Cardiac septum (tissue), 1 donor: ENCODE results near the gene SCUBE3. TPM values are rescaled to one million over a fixed set of nuclear protein-coding genes. Genes with fewer than 3 reads are reported as not detected.

Experiments used
- DNase-seq: peaks from one replicate; pipeline ENCODE4 v3.0.0-alpha.2; 2020; ENCODE audit warnings: low spot score
- intact Hi-C: fragments of 100-400 bp; cut with DNase I; formaldehyde crosslinking; loops from one replicate; pipeline ENCODE4 v1.14.0; 2022
- total RNA-seq: library from RNA; stranded (reverse); fragmentation: NEBNext Ultra II Directional; extraction: Animal tissue kit (Norgen Biotek cat#: 25700); gene quantifications from one replicate; pipeline ENCODE4 v1.2.1, GENCODE V29; 2021
- donor health status: DM: no; HTN: no; CAD: no.

Gene SCUBE3
- total RNA-seq, 1 donor from 2014 or later: 5.2 TPM

DNA sequence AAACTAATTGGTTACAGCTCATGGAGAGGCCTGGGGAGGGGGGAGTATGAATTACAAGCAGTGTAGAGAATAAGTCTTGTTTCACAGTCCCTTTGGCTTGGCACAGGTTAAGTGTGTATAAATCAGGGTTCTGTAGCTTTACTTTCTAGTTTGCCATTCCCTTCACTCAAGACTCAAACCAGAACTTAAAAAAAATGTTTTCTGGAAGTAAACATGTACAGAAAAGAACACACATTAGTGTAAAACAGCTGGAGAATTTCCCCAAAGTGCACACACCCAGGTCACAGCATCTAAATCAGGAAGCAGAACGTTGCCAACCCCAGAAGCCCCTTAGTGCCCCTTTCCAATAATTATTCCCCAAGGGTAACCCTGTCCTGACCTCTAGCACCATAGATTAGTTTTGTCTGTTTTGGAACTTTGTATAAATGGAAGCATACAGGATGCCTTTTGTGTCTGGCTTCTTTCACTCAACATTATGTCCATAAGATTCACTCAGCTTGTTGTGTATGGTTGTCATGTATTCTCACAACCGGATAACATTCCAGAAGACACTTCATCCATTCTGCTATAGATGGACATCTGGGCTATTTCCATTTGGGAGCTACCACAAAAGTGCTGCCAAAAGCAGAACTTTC, 33.7 kb upstream of the SCUBE3 start:
- intact Hi-C loops: no loop called here
- no peak for DNase-seq

DNA sequence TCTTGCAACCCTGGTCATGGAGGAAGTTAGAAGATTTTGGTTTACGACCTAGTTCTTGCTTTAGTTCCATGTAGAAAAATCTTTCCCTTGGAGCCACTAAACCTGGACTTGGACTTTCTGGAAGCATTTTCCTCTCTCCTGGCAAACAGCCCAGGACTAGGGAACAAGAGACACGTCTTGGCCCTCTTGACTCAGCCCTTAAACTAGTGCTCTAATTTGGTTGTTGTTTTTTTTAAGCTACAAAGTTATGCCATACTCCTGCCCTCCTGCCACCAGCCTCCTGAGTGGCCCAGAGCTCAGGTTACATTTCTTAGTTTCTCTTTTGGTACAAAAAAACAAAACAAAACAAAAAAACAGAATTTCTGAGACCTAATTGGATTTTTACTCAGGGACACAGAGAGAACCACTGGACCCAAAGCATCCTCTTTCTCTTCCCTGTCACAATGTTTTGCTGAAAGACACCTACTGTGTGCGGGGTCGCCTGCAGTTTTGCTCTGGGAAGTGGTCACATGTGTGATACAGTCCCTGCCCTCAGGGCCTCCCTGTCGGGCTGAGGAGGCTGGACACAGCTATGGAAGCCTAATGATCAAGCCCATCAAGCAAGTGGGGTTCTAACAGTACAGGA, 32.3 kb upstream of the SCUBE3 start:
- no peak for DNase-seq

DNA sequence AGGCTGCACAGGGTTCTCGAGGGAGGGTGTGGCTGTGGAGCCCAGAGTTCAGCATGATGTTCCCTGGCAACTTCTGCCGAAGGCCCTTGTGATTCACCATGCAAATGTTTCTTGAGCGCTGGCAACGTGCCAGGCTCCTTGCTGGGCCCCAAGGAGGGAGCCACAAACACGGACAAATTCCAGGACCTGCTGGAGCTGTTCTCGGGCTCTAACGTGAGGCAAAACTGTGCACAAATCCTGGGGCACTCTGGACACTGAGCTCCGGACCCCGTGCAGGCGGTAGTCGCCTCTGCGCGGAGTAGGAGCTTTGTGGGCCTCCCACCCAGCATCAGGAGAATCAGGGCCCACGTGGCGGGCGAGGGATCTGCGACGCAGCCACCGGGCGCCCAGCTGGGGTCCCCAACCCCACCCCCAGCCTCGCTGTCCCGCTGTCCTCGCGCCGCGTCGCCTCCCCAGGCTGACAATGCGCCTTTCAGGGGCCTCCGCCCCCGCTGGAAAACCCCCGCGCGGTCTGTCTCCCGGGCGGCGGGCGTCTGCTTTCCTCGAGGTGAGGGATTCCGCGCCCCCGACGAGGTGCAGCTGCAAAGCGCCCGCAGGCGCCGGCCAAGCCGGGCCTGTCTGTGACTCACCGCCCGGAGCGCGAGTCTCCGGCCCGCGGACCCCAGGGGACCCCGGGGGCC, 31.7 kb upstream of the SCUBE3 start:
- no peak for DNase-seq
- intact Hi-C loops: no loop called here

More for the DNA sequence above, 32.3 kb upstream of the SCUBE3 start:
- intact Hi-C loops: no loop called here

DNA sequence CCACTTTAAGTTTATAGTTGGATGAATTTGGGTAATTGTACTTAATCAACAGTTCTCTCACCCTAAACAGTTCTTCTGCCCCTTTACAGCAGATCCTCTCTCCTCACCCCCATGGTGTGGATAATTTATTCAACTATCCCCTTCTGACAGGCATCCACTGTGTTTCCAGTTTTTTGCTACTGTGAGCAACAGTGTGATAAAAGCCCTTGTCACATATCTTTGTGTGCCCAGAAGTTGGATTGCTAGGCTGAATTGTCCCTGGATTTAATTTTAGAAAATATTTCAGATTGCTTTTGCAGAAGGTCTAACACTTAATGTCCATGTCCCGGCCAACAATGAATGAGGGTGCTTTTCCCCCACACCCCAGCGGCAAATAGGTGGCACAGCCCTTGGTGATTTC, 30.5 kb upstream of the SCUBE3 start:
- intact Hi-C loops: no loop called here
- no peak for DNase-seq

DNA sequence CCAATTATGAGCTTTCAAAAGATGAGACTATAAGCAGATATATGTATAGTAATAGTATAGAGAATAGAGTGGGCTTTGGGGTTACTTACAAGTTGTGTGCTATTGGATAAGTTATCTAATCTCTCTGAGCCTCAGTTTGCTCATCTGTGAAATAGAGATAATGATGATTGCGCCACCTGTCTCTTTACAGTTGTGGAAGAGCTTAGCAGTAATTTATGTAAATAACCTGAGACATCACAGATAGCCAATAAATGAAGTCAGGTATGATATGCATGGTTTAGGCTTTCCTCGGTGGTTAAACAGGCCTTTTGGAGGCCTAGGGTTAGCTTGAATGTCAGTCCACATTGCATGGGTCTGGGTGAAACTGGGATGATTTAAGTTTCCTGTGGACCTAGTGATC, 29.8 kb upstream of the SCUBE3 start:
- DNase-seq: no peak
- intact Hi-C loops: no loop called here

DNA sequence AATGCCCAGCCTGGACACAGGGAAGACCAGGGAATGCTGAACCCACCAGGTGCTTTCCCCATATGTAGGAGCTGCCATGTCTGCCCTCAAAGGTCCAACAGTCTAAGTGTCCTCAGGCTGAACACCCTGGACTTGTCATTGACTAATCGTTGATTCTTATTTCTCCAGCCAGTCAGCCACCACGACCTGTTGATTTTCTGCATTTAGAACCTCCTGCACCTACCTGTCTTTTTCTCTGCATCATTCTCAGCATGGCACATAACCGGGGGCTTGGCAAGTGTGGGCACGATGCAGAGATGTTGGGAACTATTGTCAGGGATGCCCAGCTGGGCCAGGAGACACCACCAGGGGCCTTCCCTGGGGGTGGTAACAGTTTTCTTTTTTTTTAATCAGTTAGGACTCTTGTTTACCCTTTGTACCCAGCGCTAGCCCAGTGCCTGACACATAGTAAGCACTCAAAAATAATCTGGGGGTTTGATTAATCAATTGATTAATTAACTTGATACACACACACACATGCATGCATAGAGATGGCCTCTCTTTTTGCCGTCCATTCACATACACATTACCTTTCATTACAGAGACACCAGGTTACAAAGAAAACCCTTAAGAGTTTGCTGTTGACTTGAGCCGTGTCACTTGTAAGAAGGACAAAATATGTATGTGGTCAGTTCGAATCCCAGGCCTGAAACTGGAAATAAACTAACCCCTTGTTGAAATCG, 29.0 kb upstream of the SCUBE3 start:
- intact Hi-C loops: no loop called here
- no peak for DNase-seq

DNA sequence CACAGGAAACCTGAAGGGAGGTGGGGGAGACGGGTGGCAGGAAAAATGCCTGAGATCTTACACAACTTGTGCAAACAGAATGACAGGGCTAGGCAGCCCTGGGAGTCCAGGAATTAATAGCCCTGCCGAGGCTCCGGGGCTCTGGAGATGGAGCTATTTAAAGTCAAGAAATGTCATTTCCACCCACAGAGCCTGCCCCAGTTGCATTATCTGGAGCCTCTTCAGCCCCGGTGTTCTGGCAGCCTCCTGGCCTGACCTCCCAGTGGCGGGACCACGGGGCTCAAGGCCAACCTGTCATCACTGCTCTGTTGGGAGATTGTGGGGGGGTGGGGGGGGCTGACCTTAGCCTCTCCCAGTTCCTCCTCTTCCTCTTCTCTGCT, 28.5 kb upstream of the SCUBE3 start:
- intact Hi-C loops: no loop called here

DNA sequence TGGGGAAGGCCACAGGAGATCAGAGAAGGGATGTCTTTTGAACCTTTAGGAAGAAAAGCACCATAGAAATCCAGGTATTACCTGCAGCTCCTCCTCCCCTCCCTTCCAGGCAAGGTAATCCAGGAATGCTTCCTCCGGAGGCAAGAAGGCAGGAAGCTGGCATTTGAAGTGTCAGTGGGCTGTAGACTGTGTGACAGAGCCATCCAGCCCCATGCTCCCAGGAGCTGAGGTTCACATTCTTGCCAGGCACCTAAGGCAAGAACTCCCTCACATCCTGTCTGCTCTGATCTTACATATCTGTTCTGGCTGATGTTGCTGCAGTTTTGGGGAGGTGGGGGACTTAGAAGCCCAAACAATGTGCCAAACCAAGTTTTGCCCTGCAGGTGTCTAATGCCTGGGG, 27.8 kb upstream of the SCUBE3 start:
- intact Hi-C loops: loop anchor here (1.0 kb wide), 1 partner anchor 52 kb away; no protein-coding TSS in a partner anchor
- DNase-seq: no peak

More for the DNA sequence above, 28.5 kb upstream of the SCUBE3 start:
- DNase-seq: peak; percentile 87

DNA sequence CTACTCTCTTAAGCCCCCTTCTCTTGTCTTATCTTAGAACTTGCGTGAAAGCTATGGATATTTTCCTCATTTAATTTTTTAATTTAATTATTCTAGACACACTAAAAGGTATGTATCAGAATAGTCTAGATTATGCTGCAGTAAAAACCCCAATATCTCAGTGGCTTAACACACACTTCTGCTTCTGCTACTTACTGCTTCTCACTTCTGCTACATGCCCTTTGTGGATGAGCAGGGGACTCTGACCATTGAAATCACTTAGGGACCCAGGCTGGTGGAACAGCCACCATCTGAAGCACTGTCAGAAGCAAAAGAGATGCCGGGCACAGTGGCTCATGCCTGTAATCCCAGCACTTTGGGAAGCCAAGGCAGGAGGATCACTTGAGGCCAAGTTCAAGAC, 27.2 kb upstream of the SCUBE3 start:
- intact Hi-C loops: loop anchor here (1.0 kb wide), 1 partner anchor 52 kb away; no protein-coding TSS in a partner anchor

DNA sequence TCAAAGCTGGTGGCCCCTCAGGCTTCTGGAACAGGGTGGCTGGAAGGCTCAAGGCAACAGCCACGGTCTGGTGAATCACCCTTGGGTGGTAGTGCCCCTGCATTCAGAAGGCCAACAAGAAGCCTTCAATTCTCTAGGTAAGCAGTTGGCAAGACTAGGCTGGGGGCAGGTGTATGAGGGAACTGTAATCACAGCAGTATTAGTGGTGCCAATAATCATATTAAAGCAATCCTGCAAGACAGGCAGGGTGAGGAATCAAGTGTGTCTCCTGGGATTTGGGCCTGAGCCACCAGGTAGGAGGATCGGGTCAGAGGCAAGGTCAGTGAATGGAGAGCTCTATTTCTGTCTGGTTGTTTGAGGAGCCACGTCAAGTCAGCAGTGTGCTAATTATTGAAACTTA, 24.9 kb upstream of the SCUBE3 start:
- DNase-seq: peak; percentile 53
- intact Hi-C loops: no loop called here

More for the DNA sequence above, 27.2 kb upstream of the SCUBE3 start:
- DNase-seq: no peak

DNA sequence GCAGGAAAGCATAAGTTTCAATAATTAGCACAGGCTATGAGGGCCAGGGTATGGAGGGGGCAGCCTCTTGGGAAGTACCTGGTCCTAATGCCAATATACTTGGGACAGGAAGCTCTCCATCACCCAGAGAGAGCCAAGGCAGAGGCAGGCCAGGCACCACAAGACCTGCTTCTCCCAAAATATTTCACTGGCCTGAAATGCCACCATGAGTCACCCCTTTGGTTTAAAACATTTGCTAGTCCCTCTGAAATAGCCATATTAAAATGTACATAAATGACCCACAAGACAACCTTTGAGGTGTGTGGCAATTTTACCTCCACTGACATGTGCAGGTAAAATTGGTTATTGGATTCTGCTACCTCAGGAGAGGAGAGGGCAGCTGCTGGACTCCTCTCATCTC, 23.4 kb upstream of the SCUBE3 start:
- intact Hi-C loops: no loop called here
- no peak for DNase-seq

DNA sequence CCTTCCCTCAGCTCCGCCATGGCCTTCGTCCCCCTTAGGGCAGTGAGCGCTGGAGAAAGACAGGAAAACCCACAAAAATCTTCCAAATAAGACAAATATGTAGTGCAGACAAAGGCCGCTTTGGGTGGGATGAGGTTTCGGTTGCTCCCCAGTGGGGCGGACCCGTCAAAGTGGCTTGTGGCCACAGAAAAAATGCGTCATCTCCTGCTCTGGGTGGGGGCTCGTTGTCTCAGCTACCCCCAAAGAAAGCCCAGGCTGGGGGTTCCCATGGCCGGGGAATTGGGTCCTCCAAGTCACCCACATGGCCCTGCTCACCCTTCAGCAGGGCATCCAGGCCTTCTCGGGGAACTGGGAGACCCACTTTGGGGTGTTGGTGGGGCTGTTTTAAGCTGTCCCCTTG, 21.9 kb upstream of the SCUBE3 start:
- intact Hi-C loops: loop anchor here (1.0 kb wide), 1 partner anchor 19 kb away; no protein-coding TSS in a partner anchor
- DNase-seq: peak; percentile 62

DNA sequence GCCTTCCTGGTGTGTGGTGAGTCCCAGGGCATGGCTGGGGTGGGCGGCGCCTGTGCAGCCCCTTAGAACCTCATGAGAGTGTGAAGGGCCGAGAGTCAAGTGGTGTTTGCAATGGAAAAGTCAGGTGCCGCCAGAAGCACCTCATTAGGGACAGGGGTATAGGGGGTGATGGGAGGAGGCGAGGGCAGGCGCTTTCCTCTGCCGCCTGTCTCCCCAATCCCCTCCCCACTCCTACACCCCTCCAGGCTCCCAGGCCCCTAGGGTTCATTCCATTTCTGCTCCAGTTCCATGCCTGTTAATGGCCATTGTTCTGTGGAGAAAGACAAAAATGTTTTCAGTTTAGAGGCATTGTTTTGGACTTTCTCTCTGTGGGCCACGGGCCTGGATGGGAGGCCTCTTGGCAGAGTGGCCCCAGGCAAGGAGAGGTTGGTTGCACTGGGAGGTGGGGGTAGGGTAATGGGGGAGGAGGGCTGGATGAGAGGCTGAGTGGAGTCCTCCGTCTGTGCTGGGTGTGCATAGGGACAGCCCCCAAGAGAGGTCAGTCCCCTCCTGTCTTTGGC, 21.4 kb upstream of the SCUBE3 start:
- intact Hi-C loops: no loop called here
- peak; percentile 19 for DNase-seq

DNA sequence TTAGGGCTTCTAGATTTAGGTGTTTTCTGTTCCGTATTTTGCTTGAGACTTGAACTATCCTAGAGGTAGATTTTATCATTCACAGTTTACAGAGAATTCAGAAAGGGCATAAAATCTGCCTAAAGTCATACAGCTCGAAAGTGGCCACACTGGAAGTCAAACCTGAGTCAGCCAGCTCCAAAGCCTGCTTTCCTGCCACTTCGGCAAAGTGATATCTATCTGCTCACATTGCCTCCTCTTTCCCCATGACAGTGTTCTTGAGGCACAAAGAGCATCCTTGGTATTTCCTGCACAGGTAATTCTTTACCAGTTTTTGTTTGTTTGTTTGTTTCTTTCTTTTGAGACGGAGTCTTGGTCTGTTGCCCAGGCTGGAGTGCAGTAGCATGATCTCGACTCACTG, 19.4 kb upstream of the SCUBE3 start:
- intact Hi-C loops: no loop called here
- no peak for DNase-seq

DNA sequence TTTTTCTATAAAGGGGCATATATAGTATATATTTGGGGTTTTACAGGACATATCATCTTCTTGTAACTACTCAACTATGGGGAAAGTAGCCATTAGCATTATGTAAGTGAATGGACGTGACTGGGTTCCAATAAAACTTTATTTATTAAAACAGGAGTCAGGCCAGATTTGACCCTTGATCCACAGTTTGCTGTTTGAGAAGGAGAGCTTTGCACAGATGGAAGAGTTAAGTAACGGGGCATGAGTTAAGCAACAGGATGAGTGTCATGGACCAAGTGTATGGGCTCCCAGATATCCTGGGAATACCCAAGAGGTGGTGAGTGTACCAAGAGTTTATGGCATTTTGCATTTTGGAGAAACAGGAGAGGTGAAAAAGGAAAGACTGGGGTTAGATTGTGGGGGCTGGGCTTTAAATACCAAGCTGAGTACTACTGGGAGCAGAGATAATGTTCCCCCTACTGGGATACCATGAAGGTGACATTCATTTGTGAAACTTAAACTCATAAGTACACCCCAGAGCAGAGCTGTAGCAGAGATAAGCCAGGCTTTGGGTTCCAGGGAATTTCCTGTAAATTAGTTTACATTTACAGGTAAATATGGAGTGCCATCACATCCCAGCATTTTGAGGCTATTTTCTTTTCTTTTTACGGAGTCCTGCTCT, 18.5 kb upstream of the SCUBE3 start:
- intact Hi-C loops: no loop called here
- no peak for DNase-seq

DNA sequence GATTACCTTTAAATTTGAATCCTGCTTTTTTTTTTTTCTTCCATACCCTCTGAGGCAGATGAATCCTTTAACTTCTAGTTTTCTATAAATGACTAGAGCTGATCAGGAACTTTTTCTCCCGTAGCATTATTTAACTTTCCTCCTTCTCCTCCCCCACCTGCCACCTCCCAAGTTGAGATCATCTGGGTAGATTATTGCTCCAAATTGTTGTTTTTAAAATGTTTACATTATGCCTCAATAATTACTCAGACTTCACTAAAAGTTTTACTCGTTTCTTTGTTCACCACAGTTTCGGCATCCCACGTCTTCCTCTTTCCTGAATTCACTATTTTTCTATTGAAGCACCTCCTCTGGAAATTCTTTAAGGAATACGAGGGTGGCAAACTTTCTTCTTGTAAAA, 16.6 kb upstream of the SCUBE3 start:
- no peak for DNase-seq
- intact Hi-C loops: no loop called here

DNA sequence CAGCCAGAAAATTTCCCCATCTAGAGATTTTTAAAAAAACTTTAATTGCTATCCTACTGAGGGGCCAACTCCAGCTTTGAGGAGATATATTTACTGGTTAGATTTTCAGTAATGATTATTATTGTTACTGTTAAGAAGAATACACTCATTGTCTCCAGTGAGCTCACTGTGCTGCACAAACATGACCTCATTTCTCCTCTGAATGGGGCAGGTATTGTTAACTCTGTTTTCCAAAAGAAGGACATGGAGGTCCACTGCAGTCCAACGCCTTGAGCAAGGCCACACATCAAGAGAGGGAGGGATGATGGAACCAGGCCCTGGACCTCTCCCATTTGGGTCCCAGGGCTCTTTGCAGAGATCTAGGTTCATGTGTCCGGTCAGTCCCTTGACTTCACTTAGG, 13.9 kb upstream of the SCUBE3 start:
- intact Hi-C loops: loop anchor here (10.0 kb wide), 1 partner anchor 215 kb away; no protein-coding TSS in a partner anchor

DNA sequence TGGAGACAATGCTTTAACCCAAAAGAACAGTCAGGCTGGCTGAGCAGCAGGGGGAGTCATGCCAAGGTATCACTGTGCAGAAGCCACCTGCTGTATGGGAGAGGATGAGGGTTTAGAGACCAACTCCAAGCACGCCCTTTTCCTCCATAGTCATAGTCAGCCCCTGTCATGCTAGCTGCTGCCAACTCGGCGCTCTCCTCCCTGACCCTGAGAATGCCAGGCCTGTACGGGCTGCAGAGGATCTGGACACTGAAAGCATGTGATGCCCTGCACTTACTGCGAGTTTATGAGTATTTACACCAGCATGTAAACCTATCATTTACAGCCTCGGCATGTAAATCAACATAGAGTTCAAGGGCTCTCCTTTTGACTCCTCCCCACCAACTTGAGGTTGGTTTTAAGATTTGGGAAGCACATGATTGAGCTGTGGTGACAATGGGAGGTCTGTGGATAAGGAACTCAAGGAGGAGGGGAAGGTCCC, 11.7 kb upstream of the SCUBE3 start:
- no peak for DNase-seq
- intact Hi-C loops: loop anchor here (10.0 kb wide), 1 partner anchor 217 kb away; no protein-coding TSS in a partner anchor

More for the DNA sequence above, 13.9 kb upstream of the SCUBE3 start:
- DNase-seq: no peak

DNA sequence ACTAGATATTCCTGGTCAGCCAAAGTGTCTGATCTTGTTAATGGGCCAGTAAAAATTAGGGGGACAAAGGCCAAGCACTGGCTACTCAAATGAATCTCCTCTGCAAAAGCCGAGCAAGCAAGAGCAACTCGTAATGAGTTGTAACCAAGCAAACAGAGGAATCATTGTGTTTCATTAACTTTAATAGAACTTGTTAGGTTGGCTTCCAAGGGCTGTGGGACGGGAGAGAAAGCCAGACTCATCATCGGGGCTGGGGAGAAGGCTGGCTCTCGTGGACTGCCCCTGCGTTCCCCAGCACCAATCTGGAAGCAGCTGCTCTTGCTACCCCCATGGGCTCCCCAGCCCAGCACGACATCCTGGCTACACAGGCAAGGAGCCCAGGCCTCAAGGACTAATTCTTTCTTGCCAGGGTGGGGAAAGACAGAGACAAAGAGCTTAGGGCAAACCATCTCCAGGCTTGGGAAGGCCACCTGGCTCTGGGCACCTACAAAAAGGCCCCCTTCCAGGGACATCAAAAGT, 10.5 kb upstream of the SCUBE3 start:
- intact Hi-C loops: loop anchor here (10.0 kb wide), 1 partner anchor 218 kb away; no protein-coding TSS in a partner anchor
- DNase-seq: no peak
